GM23248 (cell line): ENCODE measurements around the gene CNFN. TPM values are rescaled to one million over a fixed set of nuclear protein-coding genes. Genes with fewer than 3 reads are reported as not detected.

Experiments
- DNase-seq: peaks from one replicate; pipeline ENCODE4 v3.0.0-alpha.2; 2015
- H2AFZ ChIP-seq: fragments of 200-600 bp; sonication (generic); 2 replicates; pipeline ENCODE4 v1.6.1; 2016; ENCODE audit warnings: antibody characterized with exemption
- H3F3A ChIP-seq: fragments of 200-600 bp; sonication (generic); 2 replicates; pipeline ENCODE4 v1.6.1; 2016; ENCODE audit warnings: mild to moderate bottlenecking, antibody characterized with exemption, mixed run types; ENCODE audit not compliant: insufficient read depth
- H3K27ac ChIP-seq: fragments of 200-600 bp; sonication (generic); 2 replicates; pipeline ENCODE4 v1.5.1; 2016; ENCODE audit warnings: mild to moderate bottlenecking
- H3K27me3 ChIP-seq: fragments of 200-600 bp; sonication (generic); replicated peaks from 2 replicates; pipeline ENCODE4 v1.6.1; 2016; ENCODE audit warnings: mild to moderate bottlenecking; ENCODE audit not compliant: insufficient read depth
- H3K36me3 ChIP-seq: fragments of 200-600 bp; sonication (generic); 2 replicates; pipeline ENCODE4 v1.6.1; 2016; ENCODE audit warnings: low read depth, mild to moderate bottlenecking
- H3K4me1 ChIP-seq: fragments of 200-600 bp; sonication (generic); 2 replicates; pipeline ENCODE4 v1.6.1; 2016; ENCODE audit warnings: mild to moderate bottlenecking; ENCODE audit not compliant: insufficient read depth
- H3K4me2 ChIP-seq: fragments of 200-600 bp; sonication (generic); one replicate; pipeline ENCODE4 v1.6.1; 2016; ENCODE audit warnings: mild to moderate bottlenecking; ENCODE audit not compliant: unreplicated experiment
- H3K4me3 ChIP-seq: fragments of 200-600 bp; sonication (generic); 2 replicates; pipeline ENCODE4 v1.5.1; 2016; ENCODE audit warnings: mild to moderate bottlenecking
- H3K79me2 ChIP-seq: fragments of 200-600 bp; sonication (generic); 2 replicates; pipeline ENCODE4 v1.6.1; 2016; ENCODE audit warnings: mild to moderate bottlenecking; ENCODE audit not compliant: insufficient read depth
- H3K9ac ChIP-seq: fragments of 200-600 bp; sonication (generic); 2 replicates; pipeline ENCODE4 v1.6.1; 2016; ENCODE audit warnings: mild to moderate bottlenecking
- H3K9me2 ChIP-seq: fragments of 200-600 bp; sonication (generic); 2 replicates; pipeline ENCODE4 v1.6.1; 2016; ENCODE audit warnings: mixed run types, mild to moderate bottlenecking, moderate library complexity; ENCODE audit not compliant: insufficient read depth
- H3K9me3 ChIP-seq: fragments of 200-600 bp; sonication (generic); one replicate; pipeline ENCODE4 v1.6.1; 2017; ENCODE audit warnings: low read depth
- H4K20me1 ChIP-seq: fragments of 200-600 bp; sonication (generic); 2 replicates; pipeline ENCODE4 v1.6.0; 2016; ENCODE audit not compliant: insufficient read depth
- EZH2 ChIP-seq: fragments of 200-600 bp; sonication (generic); IDR thresholded peaks from 2 replicates; pipeline ENCODE4 v1.6.1; 2018; ENCODE audit warnings: antibody characterized with exemption, mild to moderate bottlenecking; ENCODE audit not compliant: insufficient read depth, poor library complexity, severe bottlenecking
- EZH2phosphoT487 ChIP-seq: fragments of 200-600 bp; sonication (generic); IDR thresholded peaks from 2 replicates; pipeline ENCODE4 v1.6.1; 2018; ENCODE audit warnings: antibody characterized with exemption, moderate library complexity, mild to moderate bottlenecking, low read depth; ENCODE audit not compliant: insufficient read depth
- WGBS, 2 experiments: methylation state at CpG; one replicate each; pipeline ENCODE4 v1.1.6; 2015 to 2017; ENCODE audit warnings: low lambda C conversion rate in 2 of 2, low coverage in 1 of 2; ENCODE audit errors: missing lambda C conversion rate in 2 of 2; 5-methylcytosine and 5-hydroxymethylcytosine counted together
- in situ Hi-C: fragments of 300-500 bp; cut with MboI; formaldehyde crosslinking; loops from 2 replicates; pipeline ENCODE4 v1.15.0; 2020
- polyA plus RNA-seq: library from polyadenylated mRNA; unstranded; fragments of >200 nt; fragmentation: Nextera tagmentation; extraction: Ambion mirVana; gene quantifications from 2 replicates; pipeline ENCODE4 v1.2.1, GENCODE V29; 2016
- total RNA-seq: library from RNA; depleted of rRNA; stranded (reverse); fragments of >200 nt; shearing (Covaris generic); gene quantifications from 2 replicates; pipeline ENCODE4 v1.2.3, GENCODE V29; 2014

The CNFN gene
- total and polyA plus RNA-seq, 2 experiments from 2014 or later, result 1.1 TPM; not detected in 1

GRCh38 chr19:42369433-42370067 is 20.5 kb downstream of the CNFN start:
- H3K9me2 ChIP-seq, result no peaks in the 10 kb centered on the region
- TF ChIP-seq EZH2phosphoT487, result no peak
- no peak for TF ChIP-seq EZH2
- no peaks in the 10 kb centered on the region for H3F3A ChIP-seq
- no peaks in the 10 kb centered on the region for H3K79me2 ChIP-seq
- H3K36me3 ChIP-seq, result no peaks in the 10 kb centered on the region
- no peak overlapping the region for H3K4me2 ChIP-seq
- H3K9ac ChIP-seq, result no peak overlapping the region
- no peaks in the 10 kb centered on the region for H3K9me3 ChIP-seq
- no peak overlapping the region for H2AFZ ChIP-seq
- H3K4me3 ChIP-seq, result no peak overlapping the region
- no peaks in the 10 kb centered on the region for H3K4me1 ChIP-seq
- no peaks in the 10 kb centered on the region for H3K27me3 ChIP-seq
- no peaks in the 10 kb centered on the region for H4K20me1 ChIP-seq
- WGBS, 2 experiments, result 89 to 92% methylated on average over 27 of the region's 27 CpGs
- no peak for DNase-seq
- H3K27ac ChIP-seq, result no peak overlapping the region
- in situ Hi-C loops, result no loop called here

GRCh38 chr19:42368765-42369164 is 21.3 kb downstream of the CNFN start:
- in situ Hi-C loops, result no loop called here
- Histone ChIP-seq H3K79me2 (no peaks in the 10 kb centered on the region), H2AFZ (no peak overlapping the region), H3K4me2 (no peak overlapping the region), H3K4me1 (no peaks in the 10 kb centered on the region), H3K9ac (no peak overlapping the region), H3K27ac (no peak overlapping the region), H3K9me2 (no peaks in the 10 kb centered on the region), H3K4me3 (no peak overlapping the region), H3K27me3 (no peaks in the 10 kb centered on the region), H3K9me3 (no peaks in the 10 kb centered on the region), H3K36me3 (no peaks in the 10 kb centered on the region), H3F3A (no peaks in the 10 kb centered on the region), H4K20me1 (no peaks in the 10 kb centered on the region)
- TF ChIP-seq EZH2 (no peak), EZH2phosphoT487 (no peak)
- no peak for DNase-seq
- WGBS, 2 experiments, result 87 to 94% methylated on average over 15 of the region's 15 CpGs

- H4K20me1 ChIP-seq, result no peaks in the 10 kb centered on the region
- no peaks in the 10 kb centered on the region for H3K27me3 ChIP-seq
- no peak for DNase-seq
- no peak overlapping the region for H2AFZ ChIP-seq
- no peak overlapping the region for H3K27ac ChIP-seq
- no peaks in the 10 kb centered on the region for H3K79me2 ChIP-seq
- H3K9ac ChIP-seq, result no peak overlapping the region
- TF ChIP-seq EZH2phosphoT487 (no peak), EZH2 (no peak)
- no peaks in the 10 kb centered on the region for H3K36me3 ChIP-seq
- in situ Hi-C loops, result no loop called here
- H3K4me1 ChIP-seq, result no peaks in the 10 kb centered on the region
- no peak overlapping the region for H3K4me3 ChIP-seq
- no peaks in the 10 kb centered on the region for H3K9me2 ChIP-seq
- H3K4me2 ChIP-seq, result no peak overlapping the region
- no peaks in the 10 kb centered on the region for H3F3A ChIP-seq
- WGBS, 2 experiments, result 96 to 97% methylated on average over 11 of the region's 11 CpGs
- no peaks in the 10 kb centered on the region for H3K9me3 ChIP-seq
Observed at GRCh38 chr19:42368360-42368759, 21.7 kb downstream of the CNFN start.

- Histone ChIP-seq H3K9me3 (no peaks in the 10 kb centered on the region), H3K9ac (no peak overlapping the region), H4K20me1 (no peaks in the 10 kb centered on the region), H3F3A (no peaks in the 10 kb centered on the region), H2AFZ (no peak overlapping the region), H3K9me2 (no peaks in the 10 kb centered on the region), H3K4me3 (no peak overlapping the region), H3K36me3 (no peaks in the 10 kb centered on the region), H3K27me3 (no peaks in the 10 kb centered on the region), H3K4me2 (no peak overlapping the region), H3K4me1 (no peaks in the 10 kb centered on the region), H3K79me2 (no peaks in the 10 kb centered on the region), H3K27ac (no peak overlapping the region)
- 92 to 96% methylated on average over 4 of the region's 4 CpGs for WGBS, 2 experiments
- no peak for DNase-seq
- no peak for TF ChIP-seq EZH2phosphoT487
- TF ChIP-seq EZH2, result no peak
- in situ Hi-C loops, result no loop called here
Observed at GRCh38 chr19:42367929-42368328, 22.2 kb downstream of the CNFN start.

GRCh38 chr19:42366673-42367072 is 23.4 kb downstream of the CNFN start:
- WGBS, 2 experiments, result 48 to 72% methylated on average over 1 of the region's 1 CpG
- no peaks in the 10 kb centered on the region for H3K27me3 ChIP-seq
- no peaks in the 10 kb centered on the region for H3F3A ChIP-seq
- H2AFZ ChIP-seq, result no peak overlapping the region
- no peak overlapping the region for H3K27ac ChIP-seq
- in situ Hi-C loops, result no loop called here
- no peak for DNase-seq
- H3K4me3 ChIP-seq, result no peak overlapping the region
- no peak for TF ChIP-seq EZH2
- TF ChIP-seq EZH2phosphoT487, result no peak
- no peaks in the 10 kb centered on the region for H3K9me3 ChIP-seq
- no peak overlapping the region for H3K4me2 ChIP-seq
- H3K79me2 ChIP-seq, result no peaks in the 10 kb centered on the region
- no peaks in the 10 kb centered on the region for H3K9me2 ChIP-seq
- no peaks in the 10 kb centered on the region for H3K4me1 ChIP-seq
- H3K9ac ChIP-seq, result no peak overlapping the region
- H4K20me1 ChIP-seq, result no peaks in the 10 kb centered on the region
- H3K36me3 ChIP-seq, result no peaks in the 10 kb centered on the region
